ENCODE measurements around the gene ITPR2. TPM values are rescaled to one million over a fixed set of nuclear protein-coding genes. Genes with fewer than 3 reads are reported as not detected.

ITPR2 gene
- total and polyA plus RNA-seq, 2 of the 8 experiments (the other 6 are each of a cell fraction or from before 2014, with no cell fraction given): 4.1 to 48.3 TPM

DNA sequence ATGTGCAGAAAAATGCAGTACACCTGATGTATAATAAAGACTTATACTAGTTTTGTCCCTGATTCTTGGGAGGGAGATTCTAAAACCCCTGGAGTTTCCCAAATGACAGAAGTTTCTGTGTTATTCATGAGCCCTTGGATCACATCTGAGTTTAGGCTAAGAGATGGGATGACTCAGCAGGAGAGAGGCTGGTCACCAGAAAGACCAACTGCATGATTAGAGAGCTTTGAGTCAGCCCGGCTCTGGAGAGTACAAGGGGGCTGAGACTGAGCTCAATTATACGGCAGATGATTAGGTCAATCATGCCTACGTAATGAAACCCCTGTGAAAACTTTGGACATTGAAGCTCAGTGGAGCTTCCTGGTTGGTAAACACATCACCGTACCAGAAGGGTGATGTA lies 463.4 kb downstream of the ITPR2 start:
- H3K36me3 ChIP-seq (ENCODE audit: control insufficient read depth in 2 of 4, insufficient read depth in 4 of 4, low read length in 3 of 4): no peaks in the 10 kb centered on the region
- H2AK5ac ChIP-seq (ENCODE audit: low read depth, low read length): no peak overlapping the region
- no peak overlapping the region for H2BK120ac ChIP-seq (replicated peaks; ENCODE audit: low read depth, low read length)
- H4K20me1 ChIP-seq (replicated peaks in 1 of 2; ENCODE audit: control insufficient read depth in 1 of 2, insufficient read depth in 2 of 2, low read length in 2 of 2): no peaks in the 10 kb centered on the region
- no peak overlapping the region for H4K5ac ChIP-seq (ENCODE audit: insufficient read length, low read depth, low read length)
- H3K27me3 ChIP-seq (replicated peaks in 1 of 4; ENCODE audit: control insufficient read depth in 3 of 4, extremely low read depth in 1 of 4, insufficient read depth in 3 of 4, low read length in 3 of 4): no peaks in the 10 kb centered on the region
- H4K91ac ChIP-seq (replicated peaks; ENCODE audit: insufficient read length, low read length): no peak overlapping the region
- peaks cover 0 to 3% (median 0%) of the 10 kb centered on the region in 4 experiments; a peak in 1 of 7 replicates for H3K4me1 ChIP-seq (replicated peaks in 1 of 4; ENCODE audit: control insufficient read depth in 3 of 4, insufficient read depth in 4 of 4, low read length in 3 of 4)
- H2BK12ac ChIP-seq (ENCODE audit: low read depth, low read length): no peak overlapping the region
- no peak overlapping the region for H3K4me2 ChIP-seq (ENCODE audit: insufficient read depth in 1 of 2, low read depth in 2 of 2, low read length in 2 of 2)
- no peak overlapping the region for H2AFZ ChIP-seq (ENCODE audit: low read length)
- H3K56ac ChIP-seq (replicated peaks; ENCODE audit: insufficient read length, low read depth, low read length): no peak overlapping the region
- H3K79me1 ChIP-seq (ENCODE audit: low read depth, low read length): no peaks in the 10 kb centered on the region
- ChIA-PET CTCF (ENCODE audit: partially characterized antibody) (interaction anchor here (1.3 kb wide), 1 partner anchor 33 kb away, joined by 3 read pairs; no protein-coding TSS in a partner anchor), POLR2A (ENCODE audit: partially characterized antibody) (no interaction called here)
- no peaks in the 10 kb centered on the region for H3K23me2 ChIP-seq (ENCODE audit: low read depth, low read length)
- no peaks in the 10 kb centered on the region for H3K79me2 ChIP-seq (ENCODE audit: control insufficient read depth in 1 of 2, insufficient read depth in 2 of 2, low read length in 2 of 2)
- H2BK5ac ChIP-seq (ENCODE audit: low read depth, low read length): no peak overlapping the region
- H3K9ac ChIP-seq (replicated peaks in 1 of 4; ENCODE audit: extremely low read depth in 1 of 4, low read depth in 3 of 4, low read length in 3 of 4): no peak overlapping the region
- DNase-seq (ENCODE audit: low read depth in 1 of 2, low spot score in 2 of 2) (no peak), FAIRE-seq (no peak)
- no peak overlapping the region for H3K23ac ChIP-seq (ENCODE audit: insufficient read length)
- H3K14ac ChIP-seq (ENCODE audit: insufficient read length): no peak overlapping the region
- no peak overlapping the region for H2BK20ac ChIP-seq (ENCODE audit: low read length)
- no peak overlapping the region for H3K4ac ChIP-seq (replicated peaks; ENCODE audit: insufficient read length, low read depth, low read length)
- H3K27ac ChIP-seq (ENCODE audit: low read depth, low read length): no peak overlapping the region; the same call in 1 of the 2 replicates
- H4K8ac ChIP-seq (ENCODE audit: extremely low read depth, insufficient read depth, low read length): no peak overlapping the region
- H3K18ac ChIP-seq (ENCODE audit: extremely low read depth, low read length): no peak overlapping the region
- WGBS, 2 experiments (ENCODE audit: extremely low coverage in 1 of 2, insufficient coverage in 1 of 2, insufficient read length in 1 of 2, insufficient replicate concordance in 2 of 2, low coverage in 1 of 2, low lambda C conversion rate in 2 of 2, missing lambda C conversion rate in 1 of 2): 89% methylated on average over 4 of the region's 4 CpGs; no CpG with 5 or more reads in 1 of the 2 experiments
- no peak overlapping the region for H3K4me3 ChIP-seq (ENCODE audit: extremely low read depth in 1 of 4, insufficient read depth in 2 of 4, low read depth in 3 of 4, low read length in 4 of 4)
- H2BK15ac ChIP-seq (ENCODE audit: low read length): no peak overlapping the region
- no peaks in the 10 kb centered on the region for H3K9me3 ChIP-seq (ENCODE audit: insufficient read depth in 2 of 2, low read depth in 1 of 2, low read length in 1 of 2)
- TF ChIP-seq BACH1 (IDR thresholded peaks at IDR 0.05; ENCODE audit: low read length): peak; percentile 59
